ENCODE results near the gene EVI5L.

EVI5L gene

GRCh38 chr19:7832009-7832408 lies 2.0 kb downstream of the EVI5L start:
- H3K4me3 ChIP-seq (ENCODE audit: control insufficient read depth, low read depth, low read length), result no peak overlapping the region
- TF ChIP-seq CTCF (IDR thresholded peaks at IDR 0.05; ENCODE audit: control insufficient read depth, insufficient read depth, low read depth, low read length, missing control alignments), result no peak
- no peak for DNase-seq (ENCODE audit: low read depth)

GRCh38 chr19:7832781-7833180 lies 2.8 kb downstream of the EVI5L start:
- TF ChIP-seq CTCF (IDR thresholded peaks at IDR 0.05; ENCODE audit: control insufficient read depth, insufficient read depth, low read depth, low read length, missing control alignments), result no peak
- no peak for DNase-seq (ENCODE audit: low read depth)
- no peak overlapping the region for H3K4me3 ChIP-seq (ENCODE audit: control insufficient read depth, low read depth, low read length)

DNA sequence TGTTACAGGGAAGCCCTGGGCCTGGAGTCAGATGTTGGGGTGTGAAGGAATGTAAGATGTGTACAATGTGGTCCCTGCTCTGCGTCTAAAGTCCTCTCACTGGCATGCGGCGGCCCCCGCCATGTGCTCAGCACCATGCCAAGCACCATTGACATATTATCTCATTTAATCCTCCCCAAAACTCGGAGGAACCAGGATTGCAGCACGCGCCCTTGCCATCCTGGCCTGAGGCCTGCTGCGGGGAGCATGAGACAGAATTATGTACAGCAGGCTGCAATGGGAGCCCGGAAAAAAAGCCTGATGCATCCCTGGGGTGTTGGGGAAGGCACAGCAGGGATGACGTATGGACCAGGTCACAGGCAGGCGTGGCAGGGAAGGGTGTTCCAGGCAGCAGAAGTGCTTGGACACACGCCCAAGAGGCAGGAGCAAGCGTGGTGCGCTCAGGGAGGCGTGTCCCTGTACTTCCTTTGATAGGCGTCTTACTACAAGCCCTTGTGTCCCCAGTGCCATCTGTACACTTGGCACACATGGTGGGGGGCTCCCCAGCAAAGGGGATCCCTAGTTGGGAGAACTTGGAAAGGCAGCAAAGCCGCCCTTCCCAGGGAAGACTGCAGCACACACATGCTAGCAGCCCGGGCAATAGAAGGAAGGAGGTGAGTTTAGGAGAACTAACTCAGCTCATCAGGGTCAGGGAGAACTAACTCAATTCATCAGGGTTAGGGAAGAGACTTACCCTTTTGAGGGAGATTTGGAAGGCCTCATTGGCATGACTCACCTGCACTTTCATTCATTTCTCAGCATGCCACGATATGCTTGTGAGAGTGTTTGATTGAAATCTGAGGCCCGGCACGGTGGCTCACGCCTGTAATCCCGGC lies 3.4 kb downstream of the EVI5L start:
- H3K4me3 ChIP-seq (ENCODE audit: control insufficient read depth, low read depth, low read length), result no peak overlapping the region
- no peak for DNase-seq (ENCODE audit: low read depth)
- TF ChIP-seq CTCF (IDR thresholded peaks at IDR 0.05; ENCODE audit: control insufficient read depth, insufficient read depth, low read depth, low read length, missing control alignments), result no peak

GRCh38 chr19:7839476-7839875 lies 9.5 kb downstream of the EVI5L start:
- no peak for TF ChIP-seq CTCF (IDR thresholded peaks at IDR 0.05; ENCODE audit: control insufficient read depth, insufficient read depth, low read depth, low read length, missing control alignments)
- DNase-seq (ENCODE audit: low read depth), result no peak
- H3K4me3 ChIP-seq (ENCODE audit: control insufficient read depth, low read depth, low read length), result no peak overlapping the region

DNA sequence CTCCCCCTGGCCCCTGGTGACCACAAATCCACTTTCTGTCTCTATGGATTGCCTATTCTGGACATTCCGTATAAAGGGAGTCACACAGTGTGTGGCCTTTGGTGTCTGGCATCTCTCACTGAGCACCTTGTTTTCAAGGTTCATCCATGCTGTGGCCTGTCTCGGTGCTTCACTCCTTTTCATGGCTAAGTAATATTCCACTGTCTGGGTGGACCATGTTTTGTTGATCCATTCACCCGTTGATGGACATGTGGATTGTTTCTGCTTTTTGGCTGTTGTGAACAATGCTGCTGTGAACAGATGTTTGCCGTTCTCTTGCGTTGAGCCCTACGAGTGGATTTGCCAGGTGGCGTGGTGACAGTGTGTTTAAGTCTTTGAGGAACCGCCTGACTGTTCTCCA lies 10.6 kb downstream of the EVI5L start:
- no peak overlapping the region for H3K4me3 ChIP-seq (ENCODE audit: control insufficient read depth, low read depth, low read length)
- TF ChIP-seq CTCF (IDR thresholded peaks at IDR 0.05; ENCODE audit: control insufficient read depth, insufficient read depth, low read depth, low read length, missing control alignments), result no peak
- no peak for DNase-seq (ENCODE audit: low read depth)

DNA sequence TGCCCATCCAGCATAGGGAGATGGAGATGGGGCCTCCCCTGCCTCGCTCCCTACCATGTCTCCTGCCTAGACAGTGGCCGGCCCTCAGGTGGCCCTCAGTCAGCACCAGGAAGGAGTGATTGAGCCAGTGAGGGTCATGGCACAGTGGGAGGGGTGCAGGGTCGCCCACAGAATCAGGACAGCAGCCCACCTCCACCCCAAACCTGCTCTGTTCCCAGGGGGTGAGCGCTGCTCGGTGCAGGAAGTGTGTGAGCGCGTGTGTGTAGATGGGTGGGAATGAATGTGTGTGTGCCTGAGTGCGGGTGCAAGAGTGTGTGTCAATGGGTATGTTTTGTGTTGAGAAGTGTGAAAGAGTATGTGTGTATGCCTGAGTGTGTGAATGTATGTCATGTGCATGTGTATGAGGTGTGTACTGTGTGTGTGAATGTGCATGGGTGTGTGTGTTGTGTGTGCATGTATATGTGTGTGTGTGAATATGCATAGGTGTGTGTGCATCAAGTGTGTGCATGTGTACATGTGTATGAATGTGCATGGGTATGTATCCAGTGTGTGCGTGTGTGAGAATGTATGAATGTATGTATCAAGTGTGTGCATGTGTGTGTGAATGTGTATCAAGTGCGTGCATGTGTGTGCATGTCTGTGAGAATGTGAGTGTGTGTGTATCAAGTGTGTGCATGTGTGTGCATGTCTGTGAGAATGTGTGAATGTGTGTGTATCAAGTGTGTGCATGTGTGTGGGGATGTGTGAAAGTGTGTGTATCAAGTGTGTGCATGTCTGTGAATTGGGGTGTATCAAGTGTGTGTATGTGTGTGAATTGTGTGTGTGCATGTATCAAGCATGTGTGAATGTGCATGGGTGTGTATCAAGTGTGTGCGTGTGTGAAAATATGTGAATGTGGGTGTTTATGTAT lies 12.0 kb downstream of the EVI5L start:
- DNase-seq (ENCODE audit: low read depth), result no peak
- no peak for TF ChIP-seq CTCF (IDR thresholded peaks at IDR 0.05; ENCODE audit: control insufficient read depth, insufficient read depth, low read depth, low read length, missing control alignments)

More for the DNA sequence above, 12.0 kb downstream of the EVI5L start:
- no peak overlapping the region for H3K4me3 ChIP-seq (ENCODE audit: control insufficient read depth, low read depth, low read length)

All from AG09309 (cell line).